ENCODE data around the gene INPP5F.

DNA sequence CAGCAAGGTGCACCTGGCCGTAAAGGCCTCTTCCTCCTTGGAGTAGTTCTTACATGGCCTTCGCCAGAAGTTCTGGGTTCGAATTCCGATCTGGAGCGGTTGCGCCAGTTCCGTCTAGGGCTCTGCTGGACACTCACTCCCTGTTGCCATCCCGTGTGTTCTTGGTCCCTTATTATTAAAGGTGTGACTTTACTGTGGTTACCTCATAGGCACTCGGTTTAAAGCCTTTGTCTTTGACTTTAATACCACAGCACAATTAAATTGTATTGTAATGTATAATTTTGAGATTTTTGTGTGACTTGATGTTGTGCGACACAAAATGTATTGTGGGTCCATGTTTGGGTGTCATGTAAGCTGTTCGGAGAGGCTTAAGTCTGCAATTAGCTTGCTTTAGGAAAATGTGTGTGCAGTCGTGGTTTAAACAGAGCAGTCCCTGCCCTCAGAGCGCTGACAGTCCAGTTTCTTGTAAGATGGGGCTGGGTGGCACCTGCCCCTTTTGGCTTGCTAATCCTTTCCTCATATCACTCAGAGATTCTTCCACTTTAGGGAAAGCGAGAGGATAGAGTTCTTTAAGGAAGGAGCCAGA lies 919 bp downstream of the INPP5F start:
- TF ChIP-seq, protein P1, sequence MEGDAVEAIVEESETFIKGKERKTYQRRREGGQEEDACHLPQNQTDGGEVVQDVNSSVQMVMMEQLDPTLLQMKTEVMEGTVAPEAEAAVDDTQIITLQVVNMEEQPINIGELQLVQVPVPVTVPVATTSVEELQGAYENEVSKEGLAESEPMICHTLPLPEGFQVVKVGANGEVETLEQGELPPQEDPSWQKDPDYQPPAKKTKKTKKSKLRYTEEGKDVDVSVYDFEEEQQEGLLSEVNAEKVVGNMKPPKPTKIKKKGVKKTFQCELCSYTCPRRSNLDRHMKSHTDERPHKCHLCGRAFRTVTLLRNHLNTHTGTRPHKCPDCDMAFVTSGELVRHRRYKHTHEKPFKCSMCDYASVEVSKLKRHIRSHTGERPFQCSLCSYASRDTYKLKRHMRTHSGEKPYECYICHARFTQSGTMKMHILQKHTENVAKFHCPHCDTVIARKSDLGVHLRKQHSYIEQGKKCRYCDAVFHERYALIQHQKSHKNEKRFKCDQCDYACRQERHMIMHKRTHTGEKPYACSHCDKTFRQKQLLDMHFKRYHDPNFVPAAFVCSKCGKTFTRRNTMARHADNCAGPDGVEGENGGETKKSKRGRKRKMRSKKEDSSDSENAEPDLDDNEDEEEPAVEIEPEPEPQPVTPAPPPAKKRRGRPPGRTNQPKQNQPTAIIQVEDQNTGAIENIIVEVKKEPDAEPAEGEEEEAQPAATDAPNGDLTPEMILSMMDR (IDR thresholded peaks at IDR 0.05): no peak
- TF ChIP-seq POLR2AphosphoS5 (IDR thresholded peaks at IDR 0.05): no peak
- no peak for TF ChIP-seq POLR2A (IDR thresholded peaks at IDR 0.05)
- no peak for TF ChIP-seq EP300 (IDR thresholded peaks at IDR 0.05)

Measured in stomach (tissue), 4 donors.